Stimulated activated CD4-positive, alpha-beta T cell treated with anti-CD3 and anti-CD28 coated beads, TNF-alpha, amount 100 ng/mL, for 4 hours (primary cell): Measurements from ENCODE around the gene RPUSD2.
A peak's percentile ranks its signal among the peaks of the same experiment; 100 is the strongest.

Experiments
- DNase-seq, 3 experiments: peaks; one replicate each; pipeline ENCODE4 v3.0.0-alpha.2; 2020; ENCODE audit warnings: low read depth in 3 of 3

The RPUSD2 gene, protein sequence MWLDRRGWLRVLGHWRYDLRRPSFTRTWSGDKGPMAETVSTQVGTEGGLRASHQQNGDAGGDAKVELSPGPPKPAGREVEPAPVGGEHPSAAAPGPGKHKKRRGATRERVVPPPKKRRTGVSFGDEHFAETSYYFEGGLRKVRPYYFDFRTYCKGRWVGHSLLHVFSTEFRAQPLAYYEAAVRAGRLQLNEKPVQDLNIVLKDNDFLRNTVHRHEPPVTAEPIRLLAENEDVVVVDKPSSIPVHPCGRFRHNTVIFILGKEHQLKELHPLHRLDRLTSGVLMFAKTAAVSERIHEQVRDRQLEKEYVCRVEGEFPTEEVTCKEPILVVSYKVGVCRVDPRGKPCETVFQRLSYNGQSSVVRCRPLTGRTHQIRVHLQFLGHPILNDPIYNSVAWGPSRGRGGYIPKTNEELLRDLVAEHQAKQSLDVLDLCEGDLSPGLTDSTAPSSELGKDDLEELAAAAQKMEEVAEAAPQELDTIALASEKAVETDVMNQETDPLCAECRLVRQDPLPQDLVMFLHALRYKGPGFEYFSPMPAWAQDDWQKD

GRCh38 chr15:40569129-40569953, at the start of gene RPUSD2:
Gene RPUSD2 (plus strand): TSS chr15:40569299. CDS start chr15:40569338, 39 bp downstream.
- peak; percentile 80 to 89 (median 86) for DNase-seq

DNA sequence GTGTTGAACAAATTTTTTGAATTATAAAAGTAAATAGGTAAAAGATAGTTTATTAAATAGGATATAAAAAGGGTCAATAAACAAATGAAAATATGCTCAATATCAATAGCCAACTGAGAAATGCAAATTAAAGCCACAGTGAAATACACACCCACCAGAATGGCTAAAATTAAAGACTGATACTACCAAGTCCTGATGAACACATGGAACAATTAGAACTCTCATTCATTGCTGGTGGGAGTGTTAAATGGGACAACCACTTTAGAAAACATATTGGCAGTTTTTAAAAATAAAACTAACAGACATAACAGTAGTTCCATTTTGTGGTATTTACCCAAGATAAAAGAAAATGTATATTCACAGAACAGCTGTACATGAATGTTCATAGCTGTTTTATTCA, 45.5 kb upstream of the RPUSD2 start:
- no peak for DNase-seq

- no peak for DNase-seq
Observed at GRCh38 chr15:40525855-40526254, 43.2 kb upstream of the RPUSD2 start.

DNA sequence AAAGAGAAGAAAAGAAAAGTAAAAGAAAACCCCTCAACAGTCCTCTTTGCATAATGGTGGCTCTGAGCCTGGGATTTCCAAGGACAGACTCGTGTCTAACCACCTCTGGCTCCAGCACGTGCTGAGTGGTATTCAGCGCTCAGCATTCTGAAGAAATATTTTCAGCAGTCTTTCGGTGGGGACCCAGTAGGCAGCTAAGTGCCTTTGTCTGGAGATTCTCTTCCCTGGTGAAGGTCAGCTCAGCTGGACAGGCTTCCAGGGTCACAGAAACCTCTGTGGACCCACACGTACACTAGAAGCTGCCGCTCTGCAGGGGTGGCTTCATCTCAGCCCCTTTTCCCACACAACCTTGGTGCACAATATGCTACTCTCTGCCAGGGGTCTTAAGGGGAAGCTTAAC, 40.3 kb upstream of the RPUSD2 start:
- DNase-seq = no peak

DNA sequence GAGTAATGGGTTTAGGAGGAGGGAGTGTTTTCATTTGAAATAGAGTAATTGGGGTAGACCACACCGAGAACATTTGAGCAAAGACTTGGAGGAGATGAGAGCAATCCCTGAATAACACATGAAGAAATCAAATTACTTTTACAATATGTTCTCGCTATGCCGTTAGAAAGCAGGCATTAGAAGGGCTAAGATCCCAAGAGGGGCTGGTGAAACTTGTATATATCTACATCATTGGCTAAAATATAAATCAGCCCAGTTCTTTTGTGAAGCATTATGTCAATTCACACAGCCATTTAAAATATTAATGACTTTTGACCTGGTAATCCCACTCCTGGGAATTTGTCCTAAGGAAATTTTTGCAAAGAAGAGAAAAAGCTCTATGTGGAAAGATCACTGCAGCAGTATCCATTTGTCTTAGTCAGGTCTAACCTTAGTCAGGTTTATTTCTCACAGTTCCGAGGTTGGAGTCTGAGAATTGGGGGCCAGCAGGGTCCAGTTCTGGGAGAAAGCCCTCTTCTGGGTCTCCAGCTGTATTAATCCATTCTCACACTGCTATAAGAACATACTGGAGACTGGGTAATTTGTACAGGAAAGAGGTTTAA, 35.2 kb upstream of the RPUSD2 start:
- no peak for DNase-seq

DNA sequence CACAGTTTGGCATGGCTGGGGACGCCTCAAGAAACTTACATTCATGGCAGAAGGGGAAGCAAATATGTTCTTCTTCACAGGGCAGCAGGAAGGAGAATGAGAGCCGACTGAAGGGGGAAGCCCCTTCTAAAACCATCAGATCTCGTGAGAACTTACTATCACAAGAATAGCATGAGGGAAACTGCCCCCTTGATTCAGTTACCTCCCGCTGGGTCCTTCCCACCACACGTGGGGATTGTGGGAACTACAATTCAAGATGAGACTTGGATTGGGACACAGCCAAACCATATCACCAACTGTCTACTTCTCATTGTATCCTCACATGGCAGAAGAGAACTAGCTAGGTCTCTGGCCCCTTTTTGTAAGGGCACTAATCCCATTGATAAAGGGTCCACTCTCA, 34.7 kb upstream of the RPUSD2 start:
- DNase-seq = no peak

DNA sequence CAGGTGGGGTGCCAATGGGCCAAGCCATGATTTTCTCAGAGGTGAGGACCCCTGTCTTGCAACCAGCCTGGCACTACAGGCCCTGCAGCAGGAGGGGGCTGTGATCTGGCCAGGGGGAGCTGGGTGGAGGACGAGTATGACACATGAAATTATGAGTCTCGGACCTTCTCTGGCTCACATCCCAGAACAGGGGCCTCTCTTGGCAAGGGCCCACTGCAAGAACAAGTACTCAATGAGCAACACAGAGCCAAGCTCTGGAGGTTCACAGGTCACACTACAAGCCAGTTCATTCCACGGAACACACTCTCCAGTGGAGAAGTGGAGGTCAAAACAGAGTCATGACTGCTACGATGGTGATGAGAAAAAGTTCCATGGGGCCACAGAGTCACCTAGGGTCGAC, 32.6 kb upstream of the RPUSD2 start:
- DNase-seq = no peak

DNA sequence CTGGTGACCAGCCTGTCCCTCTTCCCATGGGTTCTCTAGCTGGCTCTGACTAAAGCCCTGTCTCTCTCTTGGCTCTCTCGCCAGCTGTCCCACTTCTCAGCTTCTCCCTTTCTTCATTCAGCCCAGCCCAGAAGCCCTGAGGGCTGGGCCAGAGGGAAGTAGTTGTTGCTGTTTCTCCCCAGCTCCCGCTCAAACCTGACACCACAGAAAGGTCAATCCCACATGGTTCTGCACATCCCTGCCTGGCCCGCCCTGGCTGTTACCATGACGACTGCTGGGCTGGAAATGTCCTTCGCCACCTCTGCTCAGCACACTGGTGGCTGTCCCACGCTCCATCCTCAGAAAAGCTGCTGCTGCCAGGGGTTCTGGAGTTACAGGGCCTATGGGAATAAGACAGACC, 30.1 kb upstream of the RPUSD2 start:
- DNase-seq = no peak

- no peak for DNase-seq
Observed at GRCh38 chr15:40543082-40543481, 26.0 kb upstream of the RPUSD2 start.

- no peak for DNase-seq
Observed at GRCh38 chr15:40543631-40544294, 25.3 kb upstream of the RPUSD2 start.

DNA sequence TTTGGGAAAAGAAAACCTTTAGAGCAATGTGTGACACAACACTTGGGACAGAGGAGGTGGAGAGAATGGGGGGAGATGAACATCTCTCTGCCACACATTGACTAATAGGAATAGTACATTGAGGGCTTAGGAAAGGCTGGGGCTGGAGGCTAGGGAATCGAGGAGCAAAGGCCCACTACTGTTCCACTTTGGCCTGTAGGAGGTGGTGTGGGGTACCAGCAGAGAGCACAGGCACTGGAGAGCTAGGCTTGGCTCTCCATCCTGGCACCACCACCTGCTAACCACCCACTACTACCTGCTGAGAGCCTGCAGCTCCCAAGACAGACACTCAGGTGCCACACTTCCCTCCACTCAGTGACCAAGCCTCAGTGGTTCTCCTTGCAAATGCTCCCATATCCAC, 23.6 kb upstream of the RPUSD2 start:
- no peak for DNase-seq

GRCh38 chr15:40548610-40549009, 20.5 kb upstream of the RPUSD2 start:
- no peak for DNase-seq

- no peak for DNase-seq
Observed at GRCh38 chr15:40549894-40550293, 19.2 kb upstream of the RPUSD2 start.

DNA sequence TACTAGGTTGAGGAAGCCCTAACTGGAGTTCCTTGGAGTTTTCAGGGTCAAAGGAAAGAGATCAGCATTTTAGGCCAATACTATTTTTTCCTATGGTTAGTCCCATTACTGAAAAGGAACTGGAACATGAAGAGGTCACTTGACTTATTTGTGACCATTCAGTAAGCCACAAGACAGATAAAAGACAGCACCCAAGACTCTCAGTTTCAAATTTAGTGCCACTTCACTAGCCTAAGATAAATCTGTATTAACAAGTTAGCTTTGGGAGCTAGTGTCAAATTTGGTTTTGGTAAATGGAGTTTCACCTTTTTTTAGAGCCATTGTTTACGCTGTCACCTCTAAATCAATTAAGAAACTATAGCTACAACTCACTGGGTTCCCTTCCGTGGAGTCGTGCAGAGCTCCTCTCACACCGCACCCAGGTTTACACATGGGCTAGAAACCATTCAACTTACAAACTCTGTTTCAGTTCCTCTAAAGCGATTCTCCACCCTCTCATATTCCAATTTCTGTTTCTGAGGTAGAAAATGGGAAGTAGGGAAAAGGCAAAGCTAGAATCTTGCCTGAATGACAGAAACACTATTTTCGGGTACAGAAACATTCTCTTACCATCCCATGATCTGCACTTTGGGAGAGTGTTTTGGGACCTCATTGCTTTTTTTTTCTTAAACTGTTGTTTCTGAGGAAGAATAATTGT, 18.6 kb upstream of the RPUSD2 start:
- no peak for DNase-seq

DNA sequence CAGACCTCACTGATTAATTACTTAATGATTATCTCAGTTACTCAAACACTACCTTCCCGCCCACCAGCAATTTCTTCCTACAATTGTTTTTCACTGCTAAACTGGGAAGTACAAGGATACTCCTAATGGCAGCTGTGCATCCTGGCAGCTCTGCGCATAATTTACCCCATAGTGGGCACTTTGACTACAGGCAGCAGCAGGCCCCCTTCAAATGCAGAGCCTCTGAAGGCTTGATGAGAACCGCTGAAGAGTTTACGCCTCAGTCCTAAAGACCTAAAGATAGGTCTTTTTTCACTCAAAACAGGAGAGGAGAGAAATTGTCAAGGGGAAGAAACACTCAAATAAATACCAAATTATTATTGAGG, 15.0 kb upstream of the RPUSD2 start:
- DNase-seq = no peak

DNA sequence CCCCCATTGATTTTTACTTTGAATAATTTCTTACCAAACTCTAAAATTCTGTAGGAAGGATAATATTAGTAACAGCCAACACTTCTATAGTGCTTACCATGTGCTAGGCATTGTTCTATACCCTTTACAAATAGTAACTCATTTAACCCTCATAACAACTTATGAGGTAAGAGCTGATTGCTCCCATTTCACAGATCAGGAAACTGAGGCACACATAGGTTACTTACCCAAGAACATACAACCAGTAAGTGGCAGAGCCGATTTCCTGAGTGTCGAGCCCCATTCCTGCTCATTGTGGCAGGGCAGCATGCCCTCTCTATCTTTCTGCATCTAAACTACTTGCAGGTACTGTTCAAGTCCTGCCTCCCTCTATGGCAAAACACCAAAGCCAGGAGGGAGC, 13.2 kb upstream of the RPUSD2 start:
- DNase-seq = no peak

DNA sequence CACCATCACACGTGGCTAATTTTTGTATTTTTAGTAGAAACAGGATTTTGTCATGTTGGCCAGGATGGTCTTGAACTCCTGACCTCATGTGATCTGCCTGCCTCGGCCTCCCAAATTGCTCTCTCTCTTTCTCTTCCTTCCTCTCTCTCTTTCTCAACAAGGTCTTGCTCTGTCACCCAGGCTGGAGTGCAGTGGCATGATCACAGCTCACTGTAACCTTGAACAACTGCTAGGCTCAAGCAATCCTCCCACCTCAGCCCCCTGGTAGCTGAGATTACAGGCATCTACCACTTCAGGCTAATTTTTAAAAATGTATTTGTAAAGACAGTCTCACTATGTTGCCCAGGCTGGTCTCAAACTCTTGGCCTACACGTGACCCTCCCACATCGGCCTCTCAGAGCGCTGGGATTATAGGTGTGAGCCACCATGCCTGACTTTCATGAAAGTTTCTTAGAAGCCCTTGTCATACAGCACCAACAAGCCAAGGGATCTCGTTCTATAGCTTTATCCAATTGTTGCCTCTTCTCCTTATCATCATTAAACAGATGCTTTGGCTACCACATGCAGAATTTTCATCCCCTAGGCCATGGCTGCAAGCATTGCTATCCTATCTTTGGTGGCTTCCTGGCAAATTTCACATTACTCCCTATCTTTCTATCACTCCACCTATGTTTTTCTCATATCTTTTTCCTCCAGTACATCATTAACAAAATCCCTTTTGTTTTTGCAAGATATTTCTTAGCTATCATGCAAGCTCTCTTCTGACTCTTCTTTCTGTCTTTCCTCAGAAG, 10.0 kb upstream of the RPUSD2 start:
- DNase-seq = no peak

DNA sequence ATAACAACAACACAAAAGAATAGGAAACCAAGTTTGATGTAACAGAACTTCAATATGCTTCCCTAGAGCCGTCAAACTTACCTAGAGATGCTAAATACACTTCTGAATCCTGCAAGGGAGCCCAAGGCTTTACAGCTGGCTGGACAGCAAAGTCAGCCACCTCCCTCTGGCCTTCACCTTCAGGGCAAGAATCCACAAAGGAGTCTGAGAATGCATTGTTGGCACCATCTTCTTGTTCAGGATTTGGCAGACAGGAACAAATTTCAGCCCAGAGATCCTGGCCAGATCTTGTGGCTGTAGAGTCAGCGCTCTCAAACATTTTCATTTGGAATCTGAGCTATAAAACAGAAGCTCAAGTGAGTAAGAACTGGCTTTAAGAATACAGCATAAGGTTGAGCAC, 6.4 kb upstream of the RPUSD2 start:
- no peak for DNase-seq

DNA sequence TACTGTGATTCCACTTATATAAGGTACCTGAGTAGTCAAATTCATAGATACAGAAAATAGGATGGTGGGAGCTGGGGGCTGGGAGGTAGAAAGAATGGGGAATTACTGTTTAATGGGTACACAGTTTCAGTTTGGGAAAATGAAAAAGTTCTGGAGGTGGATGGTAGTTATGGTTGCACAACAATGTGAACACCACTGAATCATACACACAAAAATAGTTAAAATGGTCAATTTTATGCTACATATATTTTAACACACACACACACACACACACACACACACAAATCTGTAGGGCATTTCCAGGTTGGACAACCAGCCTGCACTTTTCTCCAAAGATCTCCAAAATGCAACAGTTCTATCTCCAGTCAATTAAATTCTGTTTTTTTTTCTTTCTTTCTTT, 5.7 kb upstream of the RPUSD2 start:
- no peak for DNase-seq

- peak; percentile 86 to 91 (median 90) for DNase-seq
Observed at GRCh38 chr15:40564591-40565332, 4.3 kb upstream of the RPUSD2 start, which contains the start of gene CCDC32. Gene CCDC32 (minus strand): TSS chr15:40565042. CDS start chr15:40563015, 2,027 bp downstream.
